ENCODE measurements around the gene SPECC1.
"Not testable (repeated sequence)": the region's sequence is repeated elsewhere in the genome, so short reads cannot be mapped to it uniquely, and the experiment has no call there.

DNA sequence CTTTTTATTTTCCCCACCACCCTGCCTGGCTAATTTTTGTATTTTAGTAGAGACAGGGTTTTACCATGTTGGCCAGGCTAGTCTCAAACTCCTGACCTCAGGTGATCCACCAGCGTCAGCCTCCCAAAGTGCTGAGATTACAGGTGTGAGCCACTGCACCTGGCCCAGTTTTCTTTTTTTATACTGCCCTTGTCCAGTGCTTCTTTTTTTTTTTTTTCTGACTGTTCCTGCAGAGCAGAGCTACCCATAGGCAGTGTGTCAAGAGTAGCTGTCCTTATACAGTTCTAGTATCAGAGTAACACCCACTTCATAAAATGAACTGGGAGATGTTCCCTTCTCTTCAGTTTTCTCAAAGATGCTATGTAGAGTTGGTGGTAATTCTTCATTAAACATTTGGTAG lies 28.1 kb downstream of the SPECC1 start:
- not testable (repeated sequence) for TF ChIP-seq CTCF, POLR2A, EP300, POLR2AphosphoS5 (IDR thresholded peaks at IDR 0.05)

All from gastroesophageal sphincter (tissue), 3 donors.